HepG2 (cell line): ENCODE results near the gene PHACTR3. TPM values are rescaled to one million over a fixed set of nuclear protein-coding genes. Genes with fewer than 3 reads are reported as not detected.

Experiments used
- ATAC-seq: fragments of 200-7000 bp; cut with Tn5 transposase; 3 replicates; pipeline ENCODE4 v1.9.1; 2020; ENCODE audit warnings: mild to moderate bottlenecking, moderate library complexity
- BruUV-seq: library from RNA; stranded (reverse); fragments of 400-500 nt; replicated peaks from 2 replicates; lab custom pipeline; 2021; lab: Mats Ljungman, UMichigan
- CTCF ChIA-PET: fragments of 300-600 bp; formaldehyde crosslinking; extraction: SDS; loops from one replicate; lab custom pipeline; 2021; ENCODE audit warnings: low total read pairs, inconsistent platforms, low intra/inter-chr PET ratio; lab: Yijun Ruan, JAX
- POLR2A ChIA-PET: fragments of 350-600 bp; sonication (Branson Sonifier 250); formaldehyde crosslinking; loops from one replicate; lab custom pipeline; 2020; ENCODE audit warnings: antibody characterized with exemption, inconsistent platforms; lab: Yijun Ruan, JAX
- DNase-seq: peaks from one replicate; pipeline ENCODE4 v3.0.0-alpha.2; 2015; ENCODE audit warnings: low spot score
- FAIRE-seq: peaks from 3 replicates; lab custom pipeline; 2011; peaks lifted over from hg19 to GRCh38; lab: Jason Lieb, UNC
- H2AFZ ChIP-seq: one replicate; pipeline ENCODE4 v1.6.1; 2011; ENCODE audit warnings: low read length, inconsistent platforms
- H3K27ac ChIP-seq: fragments of 300-600 bp; 3 replicates; pipeline ENCODE4 v1.8.0; 2011; ENCODE audit warnings: mixed run types, mild to moderate bottlenecking, mixed read lengths, low read length, inconsistent platforms; ENCODE audit not compliant: insufficient read depth; ENCODE audit errors: extremely low read length
- H3K27me3 ChIP-seq, 2 experiments: fragments of 200-600 bp in 1 of 2; 2 replicates in 1 of 2; 3 replicates in 1 of 2; pipeline versions ENCODE4 v1.6.0 to v1.8.0; 2011; ENCODE audit warnings: low read length in 2 of 2, mild to moderate bottlenecking in 2 of 2, moderate library complexity in 2 of 2, inconsistent platforms in 1 of 2; ENCODE audit not compliant: insufficient read depth in 2 of 2, control insufficient read depth in 1 of 2
- H3K36me3 ChIP-seq, 2 experiments: fragments of 200-600 bp in 1 of 2; replicated peaks in 1 of 2; 2 replicates in 1 of 2; 3 replicates in 1 of 2; pipeline versions ENCODE4 v1.5.1 to v1.8.0; 2011; ENCODE audit warnings: low read length in 2 of 2, inconsistent platforms in 1 of 2; ENCODE audit not compliant: insufficient read depth in 2 of 2, control insufficient read depth in 1 of 2
- H3K4me1 ChIP-seq: 2 replicates; pipeline ENCODE4 v1.5.1; 2012; ENCODE audit warnings: low read length, inconsistent platforms; ENCODE audit not compliant: insufficient read depth
- H3K4me2 ChIP-seq: 2 replicates; pipeline ENCODE4 v1.6.0; 2011; ENCODE audit warnings: low read depth, low read length, inconsistent platforms
- H3K4me3 ChIP-seq, 3 experiments: fragments of 200-600 bp in 1 of 3; sonication (generic), shearing (Covaris generic) in 1 of 3; replicated peaks in 1 of 3; 2 replicates each; pipeline ENCODE4 v1.5.1; 2011 to 2016; ENCODE audit warnings: low read length in 3 of 3, inconsistent platforms in 2 of 3, low read depth in 2 of 3, mild to moderate bottlenecking in 2 of 3, control low read depth in 1 of 3, mixed read lengths in 1 of 3; ENCODE audit not compliant: insufficient read depth in 1 of 3
- H3K79me2 ChIP-seq: one replicate; pipeline ENCODE4 v1.6.1; 2011; ENCODE audit warnings: low read length, inconsistent platforms; ENCODE audit not compliant: insufficient read depth
- H3K9ac ChIP-seq: 2 replicates; pipeline ENCODE4 v1.6.0; 2011; ENCODE audit warnings: mild to moderate bottlenecking, low read depth, low read length, inconsistent platforms; ENCODE audit not compliant: insufficient read depth
- H3K9me3 ChIP-seq: 2 replicates; pipeline ENCODE4 v1.5.1; 2012; ENCODE audit warnings: mild to moderate bottlenecking, low read length
- H4K20me1 ChIP-seq: 2 replicates; pipeline ENCODE4 v1.6.0; 2011; ENCODE audit warnings: inconsistent platforms, mild to moderate bottlenecking, low read length, moderate library complexity; ENCODE audit not compliant: insufficient read depth
- CBX2 ChIP-seq, 2 experiments: fragments of 200-600 bp in 1 of 2; sonication (generic); formaldehyde crosslinking in 1 of 2; IDR thresholded peaks; 2 replicates each; pipeline versions ENCODE4 v1.7.0 to v1.8.1; 2018 to 2022; ENCODE audit warnings: low read depth in 2 of 2, low read length in 1 of 2, mild to moderate bottlenecking in 1 of 2, missing genetic modification reagents in 1 of 2
- DNMT1 ChIP-seq: sonication (generic); formaldehyde crosslinking; IDR thresholded peaks from 2 replicates; pipeline ENCODE4 v1.5.1; 2020; ENCODE audit warnings: mild to moderate bottlenecking, missing genetic modification reagents
- FOXM1 ChIP-seq: sonication (generic); formaldehyde crosslinking; IDR thresholded peaks from 2 replicates; pipeline ENCODE4 v1.5.0; 2020; ENCODE audit warnings: missing genetic modification reagents
- GMEB1 ChIP-seq: sonication (generic); formaldehyde crosslinking; IDR thresholded peaks from 2 replicates; pipeline ENCODE4 v1.5.1; 2020; ENCODE audit warnings: missing genetic modification reagents, mild to moderate bottlenecking, borderline replicate concordance
- ISX ChIP-seq: sonication (generic); formaldehyde crosslinking; conservative IDR thresholded peaks from 2 replicates; pipeline ENCODE4 v1.5.0; 2020; ENCODE audit warnings: missing genetic modification reagents
- PRPF4 ChIP-seq: fragments of 200-400 bp; formaldehyde crosslinking; IDR thresholded peaks from 2 replicates; pipeline ENCODE4 v1.6.1; 2016; ENCODE audit warnings: low read length, low read depth; ENCODE audit not compliant: poor library complexity, severe bottlenecking
- RAD51 ChIP-seq: fragments of 450-650 bp; IDR thresholded peaks from 2 replicates; pipeline ENCODE4 v1.6.1; 2016; ENCODE audit warnings: borderline replicate concordance
- RARA ChIP-seq: IDR thresholded peaks from 2 replicates; pipeline ENCODE4 v1.6.1; 2016; ENCODE audit warnings: missing genetic modification reagents, missing compliant biosample characterization
- SALL1 ChIP-seq: sonication (generic); formaldehyde crosslinking; IDR thresholded peaks from 2 replicates; pipeline ENCODE4 v1.8.0; 2022; ENCODE audit warnings: mild to moderate bottlenecking, missing genetic modification reagents
- STAT6 ChIP-seq: sonication (generic); formaldehyde crosslinking; IDR thresholded peaks from 2 replicates; pipeline ENCODE4 v1.4.0; 2020; ENCODE audit warnings: missing genetic modification reagents, mild to moderate bottlenecking, borderline replicate concordance
- ZNF296 ChIP-seq: sonication (generic); formaldehyde crosslinking; conservative IDR thresholded peaks from 2 replicates; pipeline ENCODE4 v1.5.0; 2020; ENCODE audit warnings: mild to moderate bottlenecking, missing genetic modification reagents
- ZNF329 ChIP-seq: sonication (generic); formaldehyde crosslinking; IDR thresholded peaks from 2 replicates; pipeline ENCODE4 v1.9.0; 2021; ENCODE audit warnings: low read depth, mild to moderate bottlenecking, missing genetic modification reagents
- ZNF343 ChIP-seq: sonication (generic); formaldehyde crosslinking; IDR thresholded peaks from 2 replicates; pipeline ENCODE4 v1.4.0; 2020; ENCODE audit warnings: mild to moderate bottlenecking, missing genetic modification reagents
- ZNF460 ChIP-seq: sonication (generic); formaldehyde crosslinking; IDR thresholded peaks from 2 replicates; pipeline ENCODE4 v1.5.1; 2020; ENCODE audit warnings: missing genetic modification reagents, mild to moderate bottlenecking, borderline replicate concordance
- ZNF558 ChIP-seq: sonication (generic); formaldehyde crosslinking; IDR thresholded peaks from 2 replicates; pipeline ENCODE4 v1.9.0; 2022; ENCODE audit warnings: mild to moderate bottlenecking, missing genetic modification reagents, borderline replicate concordance
- ZNF577 ChIP-seq: sonication (generic); formaldehyde crosslinking; IDR thresholded peaks from 2 replicates; pipeline ENCODE4 v1.4.0; 2020; ENCODE audit warnings: mild to moderate bottlenecking, low read depth, missing genetic modification reagents, borderline replicate concordance
- ZNF580 ChIP-seq: IDR thresholded peaks from 2 replicates; pipeline ENCODE4 v1.6.1; 2016; ENCODE audit warnings: low read depth, borderline replicate concordance
- ZNF788 ChIP-seq: sonication (generic); formaldehyde crosslinking; IDR thresholded peaks from 2 replicates; pipeline ENCODE4 v1.5.0; 2020; ENCODE audit warnings: mild to moderate bottlenecking, missing genetic modification reagents, borderline replicate concordance
- WGBS: methylation state at CpG from one replicate; pipeline ENCODE4 v1.1.6; 2017; ENCODE audit warnings: low lambda C conversion rate; 5-methylcytosine and 5-hydroxymethylcytosine counted together
- in situ Hi-C: cut with HindIII; loops from 2 replicates; pipeline ENCODE4 v1.10.0; 2017; ENCODE audit warnings: low pct_unique_long_range_greater_than_20kb; ENCODE audit not compliant: extremely low pct_ligation_motif_present
- intact Hi-C: fragments of 100-400 bp; cut with micrococcal nuclease; formaldehyde crosslinking; loops from one replicate; pipeline ENCODE4 v1.10.0; 2022; ENCODE audit not compliant: unreplicated experiment
- polyA plus RNA-seq, 8 experiments: library from polyadenylated mRNA; depleted of rRNA in 3 of 8; stranded (reverse) in 7 of 8; unstranded in 1 of 8; fragments of >200 nt; fragmentation: Illumina TruSeq in 4 of 8; extraction: Trizol in 4 of 8; gene quantifications; 2 replicates each; pipeline versions ENCODE4 v1.2.1 to v1.2.3, GENCODE V29; 2011 to 2016; ENCODE audit warnings: low read depth in 4 of 8, missing spikeins in 1 of 8, mixed read lengths in 1 of 8; ENCODE audit not compliant: insufficient read depth in 1 of 8
- total RNA-seq, 5 experiments: library from RNA; depleted of rRNA; stranded (reverse); fragments of >200 nt; fragmentation: Illumina TruSeq; extraction: Trizol; gene quantifications; 2 replicates each; pipeline ENCODE4 v1.2.3, GENCODE V29; 2016; ENCODE audit warnings: low read depth in 1 of 5

Gene PHACTR3
- total and polyA plus RNA-seq, 2 of the 13 experiments (the other 11 are each of a cell fraction or from before 2014, with no cell fraction given): not detected

- TF ChIP-seq ZNF558 (CRISPR knock-in tag): no peak
- no peak for TF ChIP-seq DNMT1 (CRISPR knock-in tag)
- TF ChIP-seq ZNF577 (CRISPR knock-in tag): no peak
- no peak for TF ChIP-seq ISX
- TF ChIP-seq GMEB1 (CRISPR knock-in tag): no peak
- no peak for TF ChIP-seq FOXM1 (CRISPR knock-in tag)
- TF ChIP-seq, all 625 proteins: peak for 0
Measured at GRCh38 chr20:59832406-59833363, 228.3 kb downstream of the PHACTR3 start (continued).

GRCh38 chr20:59835057-59835447 lies 230.7 kb downstream of the PHACTR3 start:
- H2AFZ ChIP-seq: no peak overlapping the region

More at GRCh38 chr20:59835057-59835447, 230.7 kb downstream of the PHACTR3 start:
- intact Hi-C loops: no loop called here
- no peaks in the 10 kb centered on the region for H4K20me1 ChIP-seq
- DNase-seq (no peak), FAIRE-seq (no peak)
- H3K27me3 ChIP-seq: peaks cover 9 to 26% of the 10 kb centered on the region in 2 experiments; a peak in 4 of 5 replicates
- H3K4me3 ChIP-seq: no peak overlapping the region
- H3K4me1 ChIP-seq: no peaks in the 10 kb centered on the region
- no peak overlapping the region for H3K4me2 ChIP-seq
- no peak overlapping the region for H3K9ac ChIP-seq
- H3K79me2 ChIP-seq: no peaks in the 10 kb centered on the region
- 12% methylated on average over 2 of the region's 2 CpGs for WGBS
- H3K36me3 ChIP-seq: no peaks in the 10 kb centered on the region
- in situ Hi-C loops: no loop called here
- TF ChIP-seq RAD51: no peak
- TF ChIP-seq ZNF788: no peak
- no peak for TF ChIP-seq STAT6 (CRISPR knock-in tag)
- no peak for TF ChIP-seq ZNF580 (CRISPR knock-in tag)
- TF ChIP-seq ZNF460 (CRISPR knock-in tag): no peak
- no peak for TF ChIP-seq SALL1
- no peak for TF ChIP-seq PRPF4
- TF ChIP-seq RARA (CRISPR knock-in tag): no peak
- TF ChIP-seq ZNF296 (CRISPR knock-in tag): no peak
- TF ChIP-seq ZNF343 (CRISPR knock-in tag): no peak
- no peak for TF ChIP-seq ZNF329 (CRISPR knock-in tag)
- no peak for TF ChIP-seq CBX2 (IDR thresholded peaks at IDR 0.05; ENCODE audit: low read depth, low read length)
- TF ChIP-seq CBX2 (CRISPR knock-in tag; IDR thresholded peaks at IDR 0.05; ENCODE audit: low read depth): no peak
- TF ChIP-seq, all 625 proteins: peak for 0
- H3K9me3 ChIP-seq: no peaks in the 10 kb centered on the region
- ChIA-PET POLR2A (no interaction called here), CTCF (no interaction called here)
- ATAC-seq: no peak
- no TSS peak for BruUV-seq
- H3K27ac ChIP-seq: no peak overlapping the region
